GM06990 (cell line): Measurements from ENCODE around the gene GPD2.

ENCODE experiments used
- DNase-seq: peaks from one replicate; pipeline ENCODE4 v3.0.0-alpha.2; 2011; ENCODE audit not compliant: insufficient read length; ENCODE audit errors: extremely low read depth
- H3K27me3 ChIP-seq: replicated peaks from 2 replicates; pipeline ENCODE4 v1.6.0; 2011; ENCODE audit warnings: low read length; ENCODE audit not compliant: control insufficient read depth, insufficient read depth
- H3K36me3 ChIP-seq: 2 replicates; pipeline ENCODE4 v1.5.1; 2011; ENCODE audit warnings: low read length; ENCODE audit not compliant: control insufficient read depth, insufficient read depth
- H3K4me3 ChIP-seq: replicated peaks from 2 replicates; pipeline ENCODE4 v1.5.1; 2011; ENCODE audit warnings: low read depth, mild to moderate bottlenecking, control low read depth, low read length
- TF ChIP-seq, protein P1 (sequence below): IDR thresholded peaks from 2 replicates; pipeline ENCODE4 v1.5.1; 2011; ENCODE audit warnings: low read length, control low read depth, mild to moderate bottlenecking, inconsistent platforms; ENCODE audit not compliant: insufficient read depth, poor library complexity, severe bottlenecking

The GPD2 gene

DNA sequence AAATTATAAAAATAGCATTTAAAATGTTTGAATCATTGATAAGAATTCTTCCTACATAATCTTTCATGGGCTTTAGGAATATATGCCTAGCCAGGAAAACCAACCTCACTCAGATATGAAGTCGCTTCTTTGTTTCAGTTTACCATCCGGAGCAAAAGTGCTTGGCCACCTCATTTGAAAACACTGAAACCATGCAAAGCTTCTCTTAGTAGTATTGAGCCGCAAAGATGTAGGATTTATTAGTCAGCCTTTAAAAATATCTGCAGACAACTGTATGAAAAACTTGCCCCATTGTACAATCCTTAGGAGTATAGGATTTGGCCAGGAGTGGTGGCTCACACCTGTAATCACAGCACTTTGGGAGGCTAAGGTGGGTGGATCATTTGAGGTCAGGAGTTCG lies 24.3 kb upstream of the GPD2 start:
- Histone ChIP-seq H3K4me3 (no peak overlapping the region), H3K27me3 (no peaks in the 10 kb centered on the region), H3K36me3 (no peaks in the 10 kb centered on the region)
- no peak for DNase-seq
- TF ChIP-seq, protein P1, sequence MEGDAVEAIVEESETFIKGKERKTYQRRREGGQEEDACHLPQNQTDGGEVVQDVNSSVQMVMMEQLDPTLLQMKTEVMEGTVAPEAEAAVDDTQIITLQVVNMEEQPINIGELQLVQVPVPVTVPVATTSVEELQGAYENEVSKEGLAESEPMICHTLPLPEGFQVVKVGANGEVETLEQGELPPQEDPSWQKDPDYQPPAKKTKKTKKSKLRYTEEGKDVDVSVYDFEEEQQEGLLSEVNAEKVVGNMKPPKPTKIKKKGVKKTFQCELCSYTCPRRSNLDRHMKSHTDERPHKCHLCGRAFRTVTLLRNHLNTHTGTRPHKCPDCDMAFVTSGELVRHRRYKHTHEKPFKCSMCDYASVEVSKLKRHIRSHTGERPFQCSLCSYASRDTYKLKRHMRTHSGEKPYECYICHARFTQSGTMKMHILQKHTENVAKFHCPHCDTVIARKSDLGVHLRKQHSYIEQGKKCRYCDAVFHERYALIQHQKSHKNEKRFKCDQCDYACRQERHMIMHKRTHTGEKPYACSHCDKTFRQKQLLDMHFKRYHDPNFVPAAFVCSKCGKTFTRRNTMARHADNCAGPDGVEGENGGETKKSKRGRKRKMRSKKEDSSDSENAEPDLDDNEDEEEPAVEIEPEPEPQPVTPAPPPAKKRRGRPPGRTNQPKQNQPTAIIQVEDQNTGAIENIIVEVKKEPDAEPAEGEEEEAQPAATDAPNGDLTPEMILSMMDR: no peak

GRCh38 chr2:156421851-156422250 lies 14.3 kb upstream of the GPD2 start:
- no peak for DNase-seq
- no peaks in the 10 kb centered on the region for H3K36me3 ChIP-seq
- no peak overlapping the region for H3K4me3 ChIP-seq
- TF ChIP-seq, protein P1: no peak
- no peaks in the 10 kb centered on the region for H3K27me3 ChIP-seq

DNA sequence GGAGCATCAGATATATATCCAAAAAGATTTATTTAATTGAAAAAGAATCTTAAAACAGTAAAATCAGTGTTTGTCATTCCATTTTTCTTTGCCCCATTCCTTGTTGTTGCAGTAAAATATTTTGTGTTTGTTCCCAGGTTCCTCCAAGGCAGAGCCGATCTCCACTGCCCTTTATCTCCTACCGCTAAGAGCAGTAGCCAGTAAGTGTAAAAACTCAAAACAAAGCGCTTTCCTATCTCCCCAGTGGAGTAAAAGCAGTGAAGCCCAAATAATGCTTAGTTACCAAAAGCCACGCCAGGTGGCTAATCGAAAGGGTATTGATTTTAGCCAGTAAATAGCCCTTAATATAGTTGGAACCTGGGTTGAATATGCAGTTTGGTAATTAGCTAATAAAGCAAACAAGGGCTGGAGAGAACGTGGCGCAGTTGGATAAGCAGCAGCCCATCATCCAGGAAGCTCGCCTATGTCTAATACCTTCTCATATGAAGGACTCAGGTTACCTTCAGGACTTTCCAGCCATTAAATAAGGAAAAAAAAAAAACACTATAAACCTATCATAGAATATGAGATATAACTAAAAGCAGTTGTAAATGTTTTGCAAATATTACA lies 12.4 kb upstream of the GPD2 start:
- no peak for DNase-seq
- H3K4me3 ChIP-seq: no peak overlapping the region
- TF ChIP-seq, protein P1: no peak

DNA sequence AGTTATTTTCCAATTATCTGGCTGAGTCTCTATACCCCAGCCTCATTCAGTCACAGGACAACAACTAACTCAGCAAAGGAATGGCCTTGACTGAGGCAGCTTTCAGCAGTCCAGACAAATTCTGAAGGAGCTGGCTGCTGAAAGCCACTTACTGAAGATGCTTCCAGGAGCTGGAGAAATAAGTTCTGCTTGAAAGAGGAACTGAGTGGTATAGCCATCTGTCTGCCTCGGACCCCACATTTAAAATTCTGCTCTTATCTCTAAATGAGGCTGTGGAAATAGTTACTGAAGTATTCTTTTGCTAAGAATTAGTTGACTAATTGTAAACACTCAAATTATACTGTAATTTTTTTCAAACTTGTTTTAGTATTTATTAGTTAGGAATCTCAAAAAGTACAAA lies 9.1 kb upstream of the GPD2 start:
- DNase-seq: no peak
- Histone ChIP-seq H3K27me3 (no peaks in the 10 kb centered on the region), H3K4me3 (no peak overlapping the region), H3K36me3 (no peaks in the 10 kb centered on the region)
- TF ChIP-seq, protein P1: no peak

More for the DNA sequence above, 12.4 kb upstream of the GPD2 start:
- H3K27me3 ChIP-seq: no peaks in the 10 kb centered on the region
- H3K36me3 ChIP-seq: no peaks in the 10 kb centered on the region

DNA sequence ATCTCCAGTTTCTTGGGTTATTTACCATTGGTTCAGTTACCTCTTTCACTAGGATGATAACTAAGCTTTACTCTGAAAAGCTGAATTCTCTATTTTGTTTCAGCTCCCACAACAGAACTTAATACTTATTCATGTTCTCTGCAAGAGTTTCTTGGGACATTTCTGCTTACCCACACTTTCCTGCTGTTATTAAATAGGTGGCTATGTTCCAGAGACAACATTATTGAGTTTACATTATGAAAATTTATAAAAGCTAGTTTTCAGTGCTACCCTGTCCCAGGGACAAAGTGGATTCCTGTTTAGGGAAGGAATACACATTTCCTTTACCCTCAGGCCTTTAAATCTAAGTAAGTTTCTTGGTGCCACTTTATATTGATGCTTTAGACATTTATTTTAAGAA lies 7.0 kb upstream of the GPD2 start:
- DNase-seq: no peak
- Histone ChIP-seq H3K36me3 (no peaks in the 10 kb centered on the region), H3K4me3 (no peak overlapping the region), H3K27me3 (no peaks in the 10 kb centered on the region)
- TF ChIP-seq, protein P1: no peak

- Histone ChIP-seq H3K36me3 (no peaks in the 10 kb centered on the region), H3K4me3 (no peak overlapping the region), H3K27me3 (no peaks in the 10 kb centered on the region)
- DNase-seq: peak; percentile 12
- TF ChIP-seq, protein P1: no peak
These were observed 5.8 kb upstream of the GPD2 start for GRCh38 chr2:156430236-156430979.
